Measurements from ENCODE around the gene NAA80. TPM values are rescaled to one million over a fixed set of nuclear protein-coding genes. Genes with fewer than 3 reads are reported as not detected.

The NAA80 gene
- total and polyA plus RNA-seq, 7 experiments from 2014 or later, result 13.7 to 44.9 (median 30.7) TPM

- Mint-ChIP-seq H3K27me3 (no peaks in the 10 kb centered on the region), H3K4me1 (peaks cover 20 to 42% (median 31%) of the 10 kb centered on the region in 7 donors), H3K4me3 (peak overlapping the region; percentile 35 to 95 (median 88)), H3K27ac (peak overlapping the region in 2 of 9 donors; percentile 30 to 36), H3K36me3 (peaks cover 0 to 6% (median 0%) of the 10 kb centered on the region in 5 donors), H3K9me3 (no peaks in the 10 kb centered on the region)
- Histone ChIP-seq H3K27ac (ENCODE audit: low read depth, low read length) (no peak overlapping the region), H3K4me3 (ENCODE audit: low read length) (no peak overlapping the region), H3K9me3 (ENCODE audit: control insufficient read depth in 2 of 3, low read length in 3 of 3) (no peaks in the 10 kb centered on the region), H3K36me3 (ENCODE audit: control insufficient read depth in 2 of 3, insufficient read depth in 3 of 3, low read length in 3 of 3) (no peaks in the 10 kb centered on the region), H3K4me1 (ENCODE audit: control insufficient read depth in 2 of 2, insufficient read depth in 2 of 2, low read length in 2 of 2) (peaks cover 14 to 28% of the 10 kb centered on the region in 2 donors), H3K27me3 (ENCODE audit: control insufficient read depth in 2 of 2, insufficient read depth in 2 of 2, low read length in 2 of 2) (no peaks in the 10 kb centered on the region)
- DNase-seq (no peak), ATAC-seq (no peak)
- intact Hi-C loops (cut with micrococcal nuclease), result no loop called here
- CTCF ChIA-PET, result interaction anchor here (0.6 to 1.3 kb wide), 5 partner anchors 18 to 1028 kb away, joined by 3 to 5 read pairs (median 3); partner anchors contain the start of genes HYAL3 and NAA80
- POLR2A ChIA-PET, result interaction anchor here (0.9 to 34.0 kb wide), 4 partner anchors 19 to 37 kb away, joined by 3 to 656 read pairs (median 8); partner anchors contain the start of genes CYB561D2, HYAL3, IFRD2 and NAA80
Observed at GRCh38 chr3:50319181-50319893, 20.1 kb upstream of the NAA80 start.

- H3K9me3 Mint-ChIP-seq, result no peaks in the 10 kb centered on the region
- POLR2A ChIA-PET, result interaction anchor here (0.8 to 34.0 kb wide), 4 partner anchors 18 to 38 kb away, joined by 3 to 656 read pairs (median 4); partner anchors contain the start of genes CYB561D2, HYAL3, NAA80 and NPRL2
- H3K4me3 Mint-ChIP-seq, result peak overlapping the region in 3 of 10 donors; percentile 21 to 44 (median 25)
- H3K36me3 ChIP-seq (ENCODE audit: control insufficient read depth in 2 of 3, insufficient read depth in 3 of 3, low read length in 3 of 3), result no peaks in the 10 kb centered on the region
- intact Hi-C loops (cut with micrococcal nuclease), result no loop called here
- no peak for DNase-seq
- H3K9me3 ChIP-seq (ENCODE audit: control insufficient read depth in 2 of 3, low read length in 3 of 3), result no peaks in the 10 kb centered on the region
- no peaks in the 10 kb centered on the region for H3K27me3 ChIP-seq (ENCODE audit: control insufficient read depth in 2 of 2, insufficient read depth in 2 of 2, low read length in 2 of 2)
- H3K4me3 ChIP-seq (ENCODE audit: low read length), result no peak overlapping the region
- peaks cover 14 to 28% of the 10 kb centered on the region in 2 donors for H3K4me1 ChIP-seq (ENCODE audit: control insufficient read depth in 2 of 2, insufficient read depth in 2 of 2, low read length in 2 of 2)
- CTCF ChIA-PET, result interaction anchor here (0.8 to 1.3 kb wide), 3 partner anchors 18 to 260 kb away, joined by 3 to 4 read pairs (median 3); no protein-coding TSS in a partner anchor
- peaks cover 0 to 6% (median 0%) of the 10 kb centered on the region in 5 donors for H3K36me3 Mint-ChIP-seq
- no peak overlapping the region for H3K27ac ChIP-seq (ENCODE audit: low read depth, low read length)
- no peak overlapping the region for H3K27ac Mint-ChIP-seq
- no peaks in the 10 kb centered on the region for H3K27me3 Mint-ChIP-seq
- ATAC-seq, result no peak
- peaks cover 19 to 42% (median 33%) of the 10 kb centered on the region in 7 donors for H3K4me1 Mint-ChIP-seq
Observed at GRCh38 chr3:50318615-50319014, 19.4 kb upstream of the NAA80 start.

GRCh38 chr3:50318163-50318562 is 19.0 kb upstream of the NAA80 start:
- H3K4me3 Mint-ChIP-seq, result peak overlapping the region in 1 of 10 donors; percentile 21
- Histone ChIP-seq H3K9me3 (ENCODE audit: control insufficient read depth in 2 of 3, low read length in 3 of 3) (no peaks in the 10 kb centered on the region), H3K36me3 (ENCODE audit: control insufficient read depth in 2 of 3, insufficient read depth in 3 of 3, low read length in 3 of 3) (no peaks in the 10 kb centered on the region), H3K4me3 (ENCODE audit: low read length) (no peak overlapping the region), H3K27me3 (ENCODE audit: control insufficient read depth in 2 of 2, insufficient read depth in 2 of 2, low read length in 2 of 2) (no peaks in the 10 kb centered on the region), H3K27ac (ENCODE audit: low read depth, low read length) (no peak overlapping the region), H3K4me1 (ENCODE audit: control insufficient read depth in 2 of 2, insufficient read depth in 2 of 2, low read length in 2 of 2) (peaks cover 14 to 28% of the 10 kb centered on the region in 2 donors)
- peaks cover 19 to 40% (median 32%) of the 10 kb centered on the region in 7 donors for H3K4me1 Mint-ChIP-seq
- ChIA-PET POLR2A (interaction anchor here (0.8 to 34.0 kb wide), 4 partner anchors 14 to 38 kb away, joined by 3 to 656 read pairs (median 4); partner anchors contain the start of genes CYB561D2, HYAL3, NAA80 and NPRL2), CTCF (interaction anchor here (1.3 kb wide), 1 partner anchor 90 kb away, joined by 3 read pairs; no protein-coding TSS in a partner anchor)
- no peak overlapping the region for H3K27ac Mint-ChIP-seq
- ATAC-seq, result no peak
- H3K36me3 Mint-ChIP-seq, result peaks cover 0 to 6% (median 0%) of the 10 kb centered on the region in 5 donors
- intact Hi-C loops (cut with micrococcal nuclease), result no loop called here
- no peaks in the 10 kb centered on the region for H3K9me3 Mint-ChIP-seq
- no peaks in the 10 kb centered on the region for H3K27me3 Mint-ChIP-seq
- DNase-seq, result no peak

GRCh38 chr3:50317300-50317699 is 18.1 kb upstream of the NAA80 start:
- H3K4me1 Mint-ChIP-seq, result peaks cover 19 to 37% (median 32%) of the 10 kb centered on the region in 7 donors

DNA sequence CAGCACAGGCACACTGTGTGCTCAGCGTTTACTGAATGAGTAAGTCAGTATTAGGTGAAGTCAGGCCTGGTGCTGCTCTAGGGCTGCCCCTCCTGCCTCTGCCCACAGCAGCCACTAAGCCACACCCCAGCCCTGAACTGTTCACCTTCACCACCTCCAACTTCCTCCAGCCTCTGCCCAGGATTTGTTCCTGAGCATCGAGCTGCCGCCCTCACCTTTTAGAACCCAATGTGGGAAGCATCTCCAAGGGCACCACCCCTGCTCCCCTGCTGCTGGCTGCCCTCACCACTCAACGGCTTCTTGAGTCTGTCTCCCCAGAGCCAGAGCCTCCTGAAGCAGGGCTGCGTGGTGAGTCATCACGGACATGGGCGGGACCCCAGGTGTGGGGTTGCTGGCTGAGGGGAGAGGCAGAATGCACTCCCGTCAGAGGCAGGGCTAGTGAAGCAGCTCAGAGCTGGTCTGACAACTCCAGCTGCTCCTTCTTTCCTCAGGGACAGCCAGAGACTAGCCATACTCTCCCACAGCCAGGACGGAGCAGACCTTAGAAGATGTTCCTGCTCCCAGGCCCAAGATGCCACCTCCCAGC is 17.5 kb upstream of the NAA80 start:
- intact Hi-C loops (cut with micrococcal nuclease), result no loop called here
- Histone ChIP-seq H3K9me3 (ENCODE audit: control insufficient read depth in 2 of 3, low read length in 3 of 3) (no peaks in the 10 kb centered on the region), H3K27ac (ENCODE audit: low read depth, low read length) (no peak overlapping the region), H3K27me3 (ENCODE audit: control insufficient read depth in 2 of 2, insufficient read depth in 2 of 2, low read length in 2 of 2) (no peaks in the 10 kb centered on the region), H3K36me3 (ENCODE audit: control insufficient read depth in 2 of 3, insufficient read depth in 3 of 3, low read length in 3 of 3) (no peaks in the 10 kb centered on the region), H3K4me1 (ENCODE audit: control insufficient read depth in 2 of 2, insufficient read depth in 2 of 2, low read length in 2 of 2) (peaks cover 9 to 23% of the 10 kb centered on the region in 2 donors), H3K4me3 (ENCODE audit: low read length) (no peak overlapping the region)
- peaks cover 0 to 6% (median 0%) of the 10 kb centered on the region in 5 donors for H3K36me3 Mint-ChIP-seq
- no peak for DNase-seq
- POLR2A ChIA-PET, result interaction anchor here (0.9 kb wide), 1 partner anchor 16 kb away, joined by 3 read pairs; no protein-coding TSS in a partner anchor
- no peaks in the 10 kb centered on the region for H3K27me3 Mint-ChIP-seq
- CTCF ChIA-PET, result no interaction called here
- H3K4me1 Mint-ChIP-seq, result peaks cover 19 to 37% (median 32%) of the 10 kb centered on the region in 7 donors
- H3K9me3 Mint-ChIP-seq, result no peaks in the 10 kb centered on the region
- ATAC-seq, result peak; percentile 45
- peak overlapping the region in 4 of 9 donors; percentile 14 to 83 (median 62) for H3K27ac Mint-ChIP-seq
- H3K4me3 Mint-ChIP-seq, result peak overlapping the region in 3 of 10 donors; percentile 2 to 62 (median 28)

More at GRCh38 chr3:50317300-50317699, 18.1 kb upstream of the NAA80 start:
- peaks cover 0 to 6% (median 0%) of the 10 kb centered on the region in 5 donors for H3K36me3 Mint-ChIP-seq
- CTCF ChIA-PET, result no interaction called here
- Histone ChIP-seq H3K27me3 (ENCODE audit: control insufficient read depth in 2 of 2, insufficient read depth in 2 of 2, low read length in 2 of 2) (no peaks in the 10 kb centered on the region), H3K9me3 (ENCODE audit: control insufficient read depth in 2 of 3, low read length in 3 of 3) (no peaks in the 10 kb centered on the region), H3K4me1 (ENCODE audit: control insufficient read depth in 2 of 2, insufficient read depth in 2 of 2, low read length in 2 of 2) (peaks cover 14 to 28% of the 10 kb centered on the region in 2 donors), H3K36me3 (ENCODE audit: control insufficient read depth in 2 of 3, insufficient read depth in 3 of 3, low read length in 3 of 3) (no peaks in the 10 kb centered on the region), H3K4me3 (ENCODE audit: low read length) (no peak overlapping the region), H3K27ac (ENCODE audit: low read depth, low read length) (no peak overlapping the region)
- intact Hi-C loops (cut with micrococcal nuclease), result no loop called here
- H3K4me3 Mint-ChIP-seq, result no peak overlapping the region
- DNase-seq (no peak), ATAC-seq (no peak)
- POLR2A ChIA-PET, result interaction anchor here (0.9 kb wide), 2 partner anchors 15 to 18 kb away, joined by 3 read pairs; partner anchors contain the start of genes HYAL3 and NAA80
- H3K27ac Mint-ChIP-seq, result peak overlapping the region in 1 of 9 donors; percentile 81
- no peaks in the 10 kb centered on the region for H3K27me3 Mint-ChIP-seq
- H3K9me3 Mint-ChIP-seq, result no peaks in the 10 kb centered on the region

DNA sequence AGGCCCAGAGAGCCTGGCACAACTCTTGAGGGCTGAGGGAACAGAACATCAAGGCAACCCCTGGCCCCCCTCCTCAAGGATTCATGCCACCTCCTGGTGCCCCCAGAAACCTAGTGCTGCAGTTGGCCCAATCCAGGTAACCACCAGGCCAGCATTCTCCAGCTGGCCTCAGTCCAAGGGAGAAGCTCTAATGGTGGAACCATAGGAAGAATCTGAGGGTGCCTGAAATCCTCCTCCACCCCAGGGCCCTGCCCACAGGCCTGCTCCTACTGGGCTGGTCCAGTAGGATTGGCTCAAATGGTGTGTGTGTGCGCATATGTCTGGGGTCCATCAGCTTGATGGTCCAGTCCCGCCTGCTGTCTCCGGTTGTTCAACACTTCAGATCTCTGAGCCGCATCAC is 15.6 kb upstream of the NAA80 start:
- Mint-ChIP-seq H3K27ac (peak overlapping the region in 3 of 9 donors; percentile 6 to 19 (median 17)), H3K27me3 (no peaks in the 10 kb centered on the region), H3K4me1 (peaks cover 11 to 28% (median 23%) of the 10 kb centered on the region in 7 donors), H3K4me3 (no peak overlapping the region), H3K9me3 (no peaks in the 10 kb centered on the region), H3K36me3 (peaks cover 0 to 7% (median 2%) of the 10 kb centered on the region in 5 donors)
- intact Hi-C loops (cut with micrococcal nuclease), result no loop called here
- ChIA-PET POLR2A (interaction anchor here (0.6 to 1.0 kb wide), 3 partner anchors 13 to 302 kb away, joined by 3 to 4 read pairs (median 4); partner anchors contain the start of gene TUSC2), CTCF (interaction anchor here (0.9 kb wide), 1 partner anchor 10 kb away, joined by 4 read pairs; no protein-coding TSS in a partner anchor)
- Histone ChIP-seq H3K9me3 (ENCODE audit: control insufficient read depth in 2 of 3, low read length in 3 of 3) (no peaks in the 10 kb centered on the region), H3K4me3 (ENCODE audit: low read length) (no peak overlapping the region), H3K36me3 (ENCODE audit: control insufficient read depth in 2 of 3, insufficient read depth in 3 of 3, low read length in 3 of 3) (no peaks in the 10 kb centered on the region), H3K4me1 (ENCODE audit: control insufficient read depth in 2 of 2, insufficient read depth in 2 of 2, low read length in 2 of 2) (peaks cover 8 to 15% of the 10 kb centered on the region in 2 donors), H3K27ac (ENCODE audit: low read depth, low read length) (no peak overlapping the region), H3K27me3 (ENCODE audit: control insufficient read depth in 2 of 2, insufficient read depth in 2 of 2, low read length in 2 of 2) (no peaks in the 10 kb centered on the region)
- DNase-seq, result no peak
- no peak for ATAC-seq
